ENCODE measurements around the gene MRPL51. TPM values are rescaled to one million over a fixed set of nuclear protein-coding genes. Genes with fewer than 3 reads are reported as not detected.
A peak's percentile ranks its signal among the peaks of the same experiment; 100 is the strongest.
"Not testable (repeated sequence)": the region's sequence is repeated elsewhere in the genome, so short reads cannot be mapped to it uniquely, and the experiment has no call there.

The MRPL51 gene
- total and polyA plus RNA-seq, 11 donors, result 95.6 to 300 (median 223) TPM

- intact Hi-C loops (cut with DNase I), result loop anchor here in 8 of 10 donors (1.0 to 5.0 kb wide), 6 partner anchors 23 to 71 kb away; partner anchors contain the start of genes GAPDH (in 6 of the 8) and VAMP1 (in 2 of the 8)
- 0% methylated on average over 28 to 49 of the region's 49 CpGs for WGBS, 4 donors
- Histone ChIP-seq H3K4me3 (peak within 1 kb of the TSS; percentile 42 to 94 (median 86)), H3K36me3 (peaks cover 0 to 51% (median 37%) of the 10 kb centered on the region in 9 donors), H3K27me3 (no peaks in the 10 kb centered on the region), H3K4me1 (peaks cover 0 to 30% (median 20%) of the 10 kb centered on the region in 12 donors), H3K27ac (peak within 1 kb of the TSS; percentile 86 to 99 (median 98)), H3K9me3 (no peaks in the 10 kb centered on the region)
- peak; percentile 93 to 97 (median 96) for DNase-seq
- ATAC-seq, result peak; percentile 92 to 96 (median 96)
- peak in 10 of 12 donors; percentile 8 to 49 (median 30) for TF ChIP-seq CTCF (IDR thresholded peaks at IDR 0.05)
- peak in 1 of 2 donors; percentile 64 for TF ChIP-seq POLR2A (IDR thresholded peaks at IDR 0.05)
Observed at GRCh38 chr12:6493497-6494257, 615 bp upstream of the MRPL51 start, which contains the start of gene NCAPD2. Gene NCAPD2 (plus strand): TSS chr12:6494102. CDS start chr12:6495099, 997 bp downstream.

- H3K9me3 ChIP-seq, H3K27me3 ChIP-seq, ATAC-seq, DNase-seq, H3K27ac ChIP-seq, H3K4me3 ChIP-seq: not testable (repeated sequence)
- H3K36me3 ChIP-seq, result peaks cover 0 to 21% (median 12%) of the 10 kb centered on the region in 9 donors
- intact Hi-C loops (cut with DNase I), result loop anchor here in 5 of 10 donors (5.0 kb wide), 1 partner anchor 42 kb away; the partner anchor contains the start of gene GAPDH (in 5 of the 5)
- WGBS, 4 donors, result 95 to 100% (median 100%) methylated on average over 1 of the region's 1 CpG
- H3K4me1 ChIP-seq, result peaks cover 0 to 27% (median 20%) of the 10 kb centered on the region in 12 donors
Observed at GRCh38 chr12:6490673-6491072, 2.4 kb downstream of the MRPL51 start.

GRCh38 chr12:6489449-6489848 is 3.6 kb downstream of the MRPL51 start:
- Histone ChIP-seq H3K9me3 (no peaks in the 10 kb centered on the region), H3K27me3 (no peaks in the 10 kb centered on the region), H3K4me1 (peaks cover 0 to 15% (median 11%) of the 10 kb centered on the region in 12 donors), H3K36me3 (peaks cover 0 to 17% (median 9%) of the 10 kb centered on the region in 9 donors), H3K27ac (no peak overlapping the region), H3K4me3 (no peak overlapping the region)
- intact Hi-C loops (cut with DNase I), result no loop called here
- 63 to 71% (median 68%) methylated on average over 4 of the region's 4 CpGs for WGBS, 4 donors
- no peak for DNase-seq
- ATAC-seq, result no peak
- TF ChIP-seq CTCF (IDR thresholded peaks at IDR 0.05), result no peak
- no peak for TF ChIP-seq POLR2A (IDR thresholded peaks at IDR 0.05)

- intact Hi-C loops (cut with DNase I), result no loop called here
- peaks cover 0 to 12% (median 8%) of the 10 kb centered on the region in 12 donors for H3K4me1 ChIP-seq
- H3K27ac ChIP-seq, result no peak overlapping the region
- peaks cover 0 to 17% (median 9%) of the 10 kb centered on the region in 9 donors for H3K36me3 ChIP-seq
- WGBS, 4 donors, result 88 to 93% (median 93%) methylated on average over 1 of the region's 1 CpG
- no peaks in the 10 kb centered on the region for H3K27me3 ChIP-seq
- no peak for ATAC-seq
- no peaks in the 10 kb centered on the region for H3K9me3 ChIP-seq
- no peak overlapping the region for H3K4me3 ChIP-seq
- DNase-seq, result no peak
- TF ChIP-seq CTCF (IDR thresholded peaks at IDR 0.05) (no peak), POLR2A (IDR thresholded peaks at IDR 0.05) (no peak)
Observed at GRCh38 chr12:6488240-6488639, 4.8 kb downstream of the MRPL51 start.

Measured in heart left ventricle (tissue), 16 donors.